ENCODE results near the gene U2AF2. TPM values are rescaled to one million over a fixed set of nuclear protein-coding genes. Genes with fewer than 3 reads are reported as not detected.

Gene U2AF2
- total and polyA plus RNA-seq, 8 donors = 123 to 213 (median 170) TPM

DNA sequence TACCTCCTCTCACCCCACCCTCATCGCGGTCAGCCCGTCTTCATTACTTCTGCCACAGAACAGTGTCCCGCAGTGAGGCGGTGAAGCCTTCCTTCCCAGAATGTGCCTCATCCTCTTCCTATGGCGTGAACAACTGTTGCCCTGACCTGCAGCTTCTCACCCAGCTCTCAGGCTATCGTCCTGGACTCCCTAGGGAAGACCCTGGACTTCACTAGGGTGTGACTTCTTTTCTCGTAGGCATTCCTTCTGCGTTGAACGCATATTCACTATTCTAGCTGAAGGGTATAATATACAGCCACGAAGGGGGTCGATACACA lies 48.4 kb upstream of the U2AF2 start:
- Histone ChIP-seq H3K4me1 (peaks cover 7 to 74% of the 10 kb centered on the region in 2 donors), H3K27ac (peak overlapping the region; percentile 91 to 95), H3K4me3 (peak overlapping the region; percentile 65 to 74), H3K9me3 (no peaks in the 10 kb centered on the region), H3K36me3 (peaks cover 0 to 35% of the 10 kb centered on the region in 2 donors), H3K27me3 (no peaks in the 10 kb centered on the region)
- intact Hi-C loops (cut with DNase I) = loop anchor here in 1 of 2 donors (10.0 kb wide), 1 partner anchor 92 kb away; no protein-coding TSS in a partner anchor
- DNase-seq (no peak), ATAC-seq (no peak)
- TF ChIP-seq, protein P1, sequence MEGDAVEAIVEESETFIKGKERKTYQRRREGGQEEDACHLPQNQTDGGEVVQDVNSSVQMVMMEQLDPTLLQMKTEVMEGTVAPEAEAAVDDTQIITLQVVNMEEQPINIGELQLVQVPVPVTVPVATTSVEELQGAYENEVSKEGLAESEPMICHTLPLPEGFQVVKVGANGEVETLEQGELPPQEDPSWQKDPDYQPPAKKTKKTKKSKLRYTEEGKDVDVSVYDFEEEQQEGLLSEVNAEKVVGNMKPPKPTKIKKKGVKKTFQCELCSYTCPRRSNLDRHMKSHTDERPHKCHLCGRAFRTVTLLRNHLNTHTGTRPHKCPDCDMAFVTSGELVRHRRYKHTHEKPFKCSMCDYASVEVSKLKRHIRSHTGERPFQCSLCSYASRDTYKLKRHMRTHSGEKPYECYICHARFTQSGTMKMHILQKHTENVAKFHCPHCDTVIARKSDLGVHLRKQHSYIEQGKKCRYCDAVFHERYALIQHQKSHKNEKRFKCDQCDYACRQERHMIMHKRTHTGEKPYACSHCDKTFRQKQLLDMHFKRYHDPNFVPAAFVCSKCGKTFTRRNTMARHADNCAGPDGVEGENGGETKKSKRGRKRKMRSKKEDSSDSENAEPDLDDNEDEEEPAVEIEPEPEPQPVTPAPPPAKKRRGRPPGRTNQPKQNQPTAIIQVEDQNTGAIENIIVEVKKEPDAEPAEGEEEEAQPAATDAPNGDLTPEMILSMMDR (IDR thresholded peaks at IDR 0.05) = no peak

DNA sequence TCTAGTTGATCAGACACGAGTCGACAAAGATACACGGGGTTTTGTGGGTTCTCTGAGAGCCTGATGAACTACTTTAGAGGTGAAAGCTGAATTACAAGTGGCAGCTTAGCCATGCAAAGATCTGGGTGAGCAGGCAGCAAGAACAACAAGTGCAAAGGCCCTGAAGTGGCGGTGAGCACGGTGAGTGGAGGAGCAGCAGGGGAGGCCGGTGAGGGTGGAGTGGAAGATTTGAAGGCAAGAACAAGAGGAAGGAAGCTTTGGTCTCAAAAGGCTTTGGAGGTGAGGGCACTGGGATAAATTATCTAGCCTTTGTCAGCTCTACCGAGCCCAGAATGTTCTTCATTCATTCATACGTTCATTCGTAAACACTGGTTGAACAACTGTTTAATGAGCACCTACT lies 48.0 kb upstream of the U2AF2 start:
- Histone ChIP-seq H3K27ac (peak overlapping the region in 1 of 2 donors; percentile 95), H3K9me3 (no peaks in the 10 kb centered on the region), H3K27me3 (no peaks in the 10 kb centered on the region), H3K36me3 (peaks cover 0 to 35% of the 10 kb centered on the region in 2 donors), H3K4me3 (peak overlapping the region; percentile 65 to 74), H3K4me1 (peaks cover 7 to 73% of the 10 kb centered on the region in 2 donors)
- intact Hi-C loops (cut with DNase I) = loop anchor here in 1 of 2 donors (10.0 kb wide), 1 partner anchor 92 kb away; no protein-coding TSS in a partner anchor
- DNase-seq (no peak), ATAC-seq (no peak)
- TF ChIP-seq, protein P1 (IDR thresholded peaks at IDR 0.05) = no peak

DNA sequence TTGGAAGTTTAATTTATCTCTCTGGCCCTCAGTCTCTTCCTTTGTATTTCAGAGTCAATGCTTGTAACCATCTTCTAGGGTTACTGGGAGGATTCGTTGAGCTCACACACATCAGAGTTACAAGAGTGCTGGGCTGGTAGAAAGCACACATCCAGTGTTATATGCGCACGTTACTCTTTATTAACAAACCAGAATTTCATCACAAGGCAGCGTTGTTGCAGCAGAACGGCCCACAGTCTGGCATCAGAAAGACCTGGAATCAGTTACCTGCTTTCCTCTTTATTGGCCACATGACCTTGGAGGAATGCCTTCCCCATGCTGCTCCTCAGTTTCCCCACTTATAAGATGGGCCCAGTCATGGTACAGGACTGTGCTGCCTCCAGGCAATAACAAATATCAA lies 45.5 kb upstream of the U2AF2 start:
- H3K27me3 ChIP-seq = no peaks in the 10 kb centered on the region
- H3K27ac ChIP-seq = no peak overlapping the region
- peaks cover 0 to 33% of the 10 kb centered on the region in 2 donors for H3K36me3 ChIP-seq
- no peak for DNase-seq
- peaks cover 7 to 58% of the 10 kb centered on the region in 2 donors for H3K4me1 ChIP-seq
- ATAC-seq = no peak
- H3K9me3 ChIP-seq = no peaks in the 10 kb centered on the region
- intact Hi-C loops (cut with DNase I) = loop anchor here in 1 of 2 donors (10.0 kb wide), 1 partner anchor 95 kb away; no protein-coding TSS in a partner anchor
- H3K4me3 ChIP-seq = no peak overlapping the region
- TF ChIP-seq, protein P1 (IDR thresholded peaks at IDR 0.05) = no peak

DNA sequence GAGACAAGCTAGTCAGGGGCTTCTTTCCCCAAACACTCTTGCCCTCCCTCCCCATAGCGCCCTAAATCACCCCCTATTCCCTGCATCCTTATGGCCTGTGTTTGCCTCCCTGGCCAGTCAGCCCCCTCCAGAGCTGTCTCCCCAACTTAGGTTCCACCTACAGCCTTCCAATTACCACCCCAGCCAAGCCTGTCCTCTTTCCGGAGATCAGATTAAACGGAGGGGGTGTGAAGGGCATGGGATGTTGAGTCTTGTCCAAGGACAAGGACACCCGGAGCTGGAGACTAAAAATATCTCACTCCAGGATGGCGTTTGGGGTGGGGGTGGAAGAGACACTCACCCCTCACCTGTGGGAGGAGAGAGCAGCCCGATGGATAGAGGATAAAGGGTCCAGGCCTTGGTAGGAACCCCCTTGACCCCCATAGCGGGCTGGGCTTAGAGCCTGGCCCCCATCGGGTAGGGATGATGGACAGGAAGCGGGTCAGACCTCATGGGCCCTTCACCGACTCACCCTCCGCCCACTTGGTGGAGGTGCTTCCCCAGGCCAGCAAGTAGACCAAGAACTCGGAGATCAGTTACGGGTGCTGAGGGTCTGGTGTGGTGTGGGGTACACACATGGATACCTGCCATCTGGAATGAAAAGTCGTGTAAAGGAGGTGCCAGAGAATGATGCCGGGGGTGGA lies 43.4 kb upstream of the U2AF2 start:
- TF ChIP-seq, protein P1 (IDR thresholded peaks at IDR 0.05) = no peak
- no peak for ATAC-seq
- H3K36me3 ChIP-seq = peaks cover 0 to 54% of the 10 kb centered on the region in 2 donors
- H3K27ac ChIP-seq = no peak overlapping the region
- H3K9me3 ChIP-seq = no peaks in the 10 kb centered on the region
- intact Hi-C loops (cut with DNase I) = no loop called here
- H3K27me3 ChIP-seq = no peaks in the 10 kb centered on the region
- no peak overlapping the region for H3K4me3 ChIP-seq
- peaks cover 5 to 48% of the 10 kb centered on the region in 2 donors for H3K4me1 ChIP-seq
- no peak for DNase-seq

DNA sequence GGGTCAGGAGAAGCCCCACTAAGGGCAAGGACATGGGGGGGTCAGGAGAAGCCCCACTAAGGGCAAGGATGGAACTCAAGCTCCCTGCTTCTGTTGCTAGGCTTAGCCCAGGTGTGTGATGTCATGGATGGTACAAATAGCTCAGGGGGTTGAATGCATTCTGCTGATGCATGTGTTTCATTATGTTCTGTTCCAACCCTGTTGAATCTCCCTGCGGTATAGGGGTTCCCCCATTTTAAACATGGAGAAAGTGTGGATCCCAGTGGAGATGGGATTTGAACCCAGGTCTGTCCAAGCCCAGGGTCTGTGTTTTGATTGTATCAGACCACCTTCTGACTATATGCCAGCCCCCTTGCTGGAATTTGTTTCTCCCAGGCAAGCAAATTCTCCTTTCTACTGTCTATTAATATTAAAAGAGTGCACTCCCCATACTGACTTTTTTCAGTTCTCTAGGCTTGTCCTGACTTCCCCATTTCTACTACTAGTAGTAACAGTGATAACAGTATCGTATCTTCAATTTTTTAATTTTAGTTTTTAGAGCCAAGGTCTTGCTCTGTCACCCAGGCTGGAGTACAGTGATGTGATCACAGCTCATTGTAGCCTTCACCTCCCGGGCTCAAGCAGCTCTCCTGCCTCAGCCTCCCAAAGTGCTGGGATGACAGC lies 42.7 kb upstream of the U2AF2 start:
- H3K27ac ChIP-seq = no peak overlapping the region
- H3K4me1 ChIP-seq = peaks cover 0 to 41% of the 10 kb centered on the region in 2 donors
- ATAC-seq = no peak
- TF ChIP-seq, protein P1 (IDR thresholded peaks at IDR 0.05) = no peak
- H3K9me3 ChIP-seq = no peaks in the 10 kb centered on the region
- H3K27me3 ChIP-seq = no peaks in the 10 kb centered on the region
- intact Hi-C loops (cut with DNase I) = no loop called here
- no peak overlapping the region for H3K4me3 ChIP-seq
- H3K36me3 ChIP-seq = peaks cover 0 to 61% of the 10 kb centered on the region in 2 donors
- DNase-seq = no peak
